GM19468 (cell line): ENCODE measurements around the gene PRKAR1A.
"Not testable (repeated sequence)": the region's sequence is repeated elsewhere in the genome, so short reads cannot be mapped to it uniquely, and the experiment has no call there.

Experiments
- ATAC-seq: cut with Tn5 transposase; IDR thresholded peaks from one replicate; pipeline ENCODE4 v1.9.1; 2021; ENCODE audit warnings: mild to moderate bottlenecking, moderate library complexity, moderate number of reproducible peaks; ENCODE audit not compliant: unreplicated experiment; ENCODE audit errors: extremely low read depth

Gene PRKAR1A

DNA sequence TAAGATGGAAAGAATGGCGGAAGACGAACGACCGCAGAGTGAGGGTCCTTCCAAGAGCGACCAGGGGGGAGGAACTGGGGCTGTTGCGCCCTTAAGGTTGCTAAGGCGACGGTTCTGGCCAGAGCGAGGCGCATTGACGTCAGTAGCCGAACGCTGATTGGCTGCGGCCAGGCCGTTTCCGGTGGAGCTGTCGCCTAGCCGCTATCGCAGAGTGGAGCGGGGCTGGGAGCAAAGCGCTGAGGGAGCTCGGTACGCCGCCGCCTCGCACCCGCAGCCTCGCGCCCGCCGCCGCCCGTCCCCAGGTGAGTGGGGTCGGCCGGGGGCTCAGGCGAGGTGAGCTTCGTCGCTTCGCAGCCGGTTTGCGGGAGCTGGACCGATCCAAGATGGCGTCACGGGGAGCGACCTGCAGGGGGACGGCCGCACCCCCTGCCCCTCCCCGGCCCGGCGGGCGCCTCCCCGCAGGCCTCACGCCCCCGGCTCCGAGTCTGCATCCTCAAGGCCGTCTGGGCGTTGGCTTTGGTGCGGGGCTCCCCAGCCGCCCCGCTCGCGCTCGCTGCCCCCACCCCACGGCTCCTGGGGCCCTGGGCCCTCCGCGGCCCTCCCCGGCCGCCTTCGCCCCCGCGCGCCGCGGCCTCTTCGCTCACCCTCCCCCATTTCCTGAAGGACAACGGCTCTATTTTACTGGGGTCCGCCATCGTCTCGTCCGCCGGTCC, at the start of gene PRKAR1A:
TSS of gene PRKAR1A (plus strand) at position 184 of the 713 bp plus-strand sequence. CDS start 2,970 bp downstream, outside the sequence.
- ATAC-seq, result peak; percentile 85

DNA sequence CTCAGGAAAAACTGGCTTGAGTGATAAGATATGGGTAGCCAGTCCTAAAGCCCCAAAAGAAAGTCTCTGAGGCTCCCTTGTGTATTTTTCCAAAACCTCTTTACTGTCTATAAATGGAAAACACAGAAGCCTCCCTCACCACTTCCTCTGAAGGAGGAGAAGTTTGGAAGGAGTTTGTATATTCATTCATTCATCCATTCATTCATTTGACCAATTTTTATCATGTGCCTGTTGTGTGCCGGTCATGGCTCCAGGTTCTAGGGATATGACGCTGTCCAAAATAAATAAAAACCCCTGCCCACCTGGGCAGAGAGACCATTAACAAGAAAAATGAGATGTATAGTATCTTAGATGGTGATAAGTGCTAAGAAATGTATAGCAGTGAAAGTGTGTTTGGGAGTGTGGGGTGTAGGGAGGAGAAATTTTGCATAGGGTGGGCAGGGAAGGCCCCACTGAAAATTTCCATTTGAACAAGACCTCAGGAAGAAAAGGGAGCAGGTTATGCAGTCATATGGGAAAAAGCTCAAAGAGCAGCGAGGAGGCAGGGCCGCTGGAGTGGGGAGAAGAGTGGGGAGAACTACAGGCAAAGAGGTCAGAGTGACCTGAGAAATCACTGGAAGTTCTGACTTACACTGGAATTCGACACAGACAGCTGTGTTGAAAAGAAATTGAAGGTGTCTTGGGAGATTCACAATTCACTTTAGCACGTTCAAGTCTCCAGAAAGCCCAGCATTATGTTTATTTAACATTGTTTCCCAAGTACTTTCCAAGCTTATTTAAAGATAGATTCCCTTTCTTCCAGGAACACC, 48.8 kb upstream of the PRKAR1A start:
- no peak for ATAC-seq

DNA sequence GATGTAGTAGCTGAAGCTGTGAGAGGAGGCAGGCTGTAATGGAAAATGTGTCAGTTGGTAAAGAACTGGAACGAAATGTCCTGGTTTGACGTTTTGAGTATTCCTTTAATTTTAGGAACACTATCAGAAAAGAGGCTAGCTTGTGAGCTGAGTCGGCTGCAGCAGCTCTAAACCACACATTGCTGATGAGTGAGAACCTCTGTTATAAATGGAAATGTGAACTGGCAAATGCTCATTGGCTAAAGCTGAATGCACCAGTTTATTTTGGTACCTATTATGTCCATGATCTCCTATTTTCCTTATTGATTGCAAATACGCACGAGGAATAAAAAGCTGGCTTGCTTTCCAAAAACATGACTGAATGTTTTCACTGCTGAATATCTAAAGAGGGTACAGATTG, 43.9 kb upstream of the PRKAR1A start:
- no peak for ATAC-seq

DNA sequence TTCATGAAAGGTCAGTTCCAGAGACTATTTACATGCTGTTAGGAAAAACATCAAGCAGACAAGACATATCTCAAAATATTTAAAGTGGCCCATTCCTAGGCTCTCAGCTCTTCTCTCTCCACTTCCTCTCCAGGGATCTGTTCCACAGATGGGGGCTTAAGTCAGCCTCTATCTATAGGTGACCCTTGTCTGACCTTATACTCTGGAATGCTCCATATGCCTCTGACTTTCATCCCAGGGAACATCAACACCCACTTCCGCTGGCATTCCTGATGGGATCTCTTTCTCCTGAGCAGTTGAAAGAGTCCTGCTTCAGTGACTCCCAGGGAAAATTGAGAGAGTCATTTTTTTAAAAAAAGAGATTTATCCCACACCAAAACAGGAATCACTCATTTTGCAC, 43.4 kb upstream of the PRKAR1A start:
- ATAC-seq, result no peak

DNA sequence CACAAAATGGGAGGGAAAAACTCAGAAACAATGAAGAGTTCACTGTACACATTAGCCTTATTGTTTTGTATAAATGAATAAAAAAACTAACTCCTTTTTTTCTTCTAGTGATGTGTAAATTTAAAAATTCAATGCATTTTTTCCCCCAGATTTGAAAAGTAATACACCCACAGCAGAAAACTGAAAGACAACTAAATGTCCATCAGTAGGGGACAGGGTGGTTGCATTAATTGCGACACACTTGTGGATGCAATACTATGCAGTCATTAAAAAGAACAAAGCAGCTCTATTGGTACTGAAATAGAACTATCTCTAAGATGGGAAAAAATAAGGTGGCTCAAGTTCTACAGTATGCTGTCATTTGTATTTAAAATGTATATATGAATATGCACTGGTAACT, 41.3 kb upstream of the PRKAR1A start:
- ATAC-seq, result no peak

DNA sequence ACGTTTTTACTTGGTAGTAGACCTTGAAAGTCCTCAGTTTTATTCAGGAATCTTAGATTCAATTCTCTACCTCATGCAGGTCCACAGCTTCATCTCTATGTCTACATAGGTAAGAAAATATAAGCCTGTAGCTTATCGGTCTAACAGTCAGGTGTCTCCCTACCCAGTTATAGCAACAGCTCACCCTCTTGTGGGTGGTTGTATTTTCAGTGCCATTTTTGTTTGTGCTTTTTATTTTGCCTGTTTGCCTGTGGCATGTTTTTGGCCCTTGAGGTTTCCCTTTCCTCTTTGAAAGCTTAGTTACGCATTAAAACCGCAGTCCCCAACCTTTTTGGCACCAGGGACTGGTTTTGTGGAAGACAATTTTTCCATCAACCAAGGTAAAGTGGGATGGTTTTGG, 31.3 kb upstream of the PRKAR1A start:
- ATAC-seq, result no peak

DNA sequence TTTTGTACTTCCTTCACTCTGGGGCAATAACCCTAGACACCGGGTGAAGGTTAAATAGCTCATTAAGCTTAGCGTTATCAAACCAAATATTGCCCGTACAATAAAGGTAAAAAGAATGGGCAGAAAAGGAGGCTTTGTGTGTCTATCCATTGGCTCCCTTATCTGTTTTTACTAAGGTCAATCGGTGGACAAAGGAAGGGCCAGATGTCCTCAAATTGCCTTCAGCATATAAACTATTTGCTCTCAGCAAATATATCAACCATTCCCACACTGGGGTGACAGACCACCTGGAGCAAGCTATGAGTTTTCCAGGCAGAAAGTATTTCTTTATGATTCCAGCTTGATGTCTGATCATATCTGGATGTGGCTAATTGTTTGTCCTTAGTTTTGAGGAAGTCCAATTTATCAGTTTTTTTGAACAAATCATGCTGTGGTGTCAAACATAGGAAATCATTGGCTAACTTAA, 29.6 kb upstream of the PRKAR1A start:
- no peak for ATAC-seq

DNA sequence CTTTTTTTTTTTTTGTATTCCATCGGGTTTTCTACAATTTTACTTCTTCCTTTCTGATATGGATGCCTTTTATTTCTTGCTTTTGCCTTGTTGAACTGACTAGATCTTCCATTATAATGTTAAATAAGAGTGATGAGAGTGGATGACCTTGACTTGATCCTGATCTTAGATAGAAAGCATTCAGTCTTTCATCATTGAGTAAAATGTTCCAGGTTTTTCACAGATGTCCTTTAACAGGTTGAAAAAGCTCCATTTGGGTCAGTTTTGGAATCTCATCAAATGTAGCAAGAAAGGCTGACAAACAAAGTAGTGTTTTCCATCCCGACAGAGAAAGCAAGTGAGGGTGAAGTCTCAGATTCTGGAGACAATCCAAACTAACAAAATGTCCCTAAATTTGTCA, 27.8 kb upstream of the PRKAR1A start:
- no peak for ATAC-seq

DNA sequence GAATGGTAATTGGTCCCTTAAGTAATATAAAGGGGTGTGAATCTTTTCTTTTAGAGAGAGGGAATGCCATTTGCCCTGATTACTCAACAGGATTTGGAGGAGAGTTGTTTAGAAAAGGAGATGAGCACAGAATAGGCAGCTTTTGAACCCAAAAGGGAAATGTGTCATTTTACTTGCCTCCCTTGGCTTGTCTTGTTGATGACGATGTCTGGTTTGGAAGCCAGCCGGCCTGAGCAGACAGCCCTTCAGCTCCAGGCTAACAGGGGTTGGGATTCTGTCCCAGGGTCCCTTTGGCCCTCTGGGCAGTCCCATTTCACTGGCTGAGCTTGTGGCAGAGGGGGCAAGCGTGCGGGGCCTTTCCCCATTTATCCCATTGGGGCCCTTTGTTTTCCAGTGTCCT, 22.3 kb upstream of the PRKAR1A start:
- ATAC-seq, result no peak

DNA sequence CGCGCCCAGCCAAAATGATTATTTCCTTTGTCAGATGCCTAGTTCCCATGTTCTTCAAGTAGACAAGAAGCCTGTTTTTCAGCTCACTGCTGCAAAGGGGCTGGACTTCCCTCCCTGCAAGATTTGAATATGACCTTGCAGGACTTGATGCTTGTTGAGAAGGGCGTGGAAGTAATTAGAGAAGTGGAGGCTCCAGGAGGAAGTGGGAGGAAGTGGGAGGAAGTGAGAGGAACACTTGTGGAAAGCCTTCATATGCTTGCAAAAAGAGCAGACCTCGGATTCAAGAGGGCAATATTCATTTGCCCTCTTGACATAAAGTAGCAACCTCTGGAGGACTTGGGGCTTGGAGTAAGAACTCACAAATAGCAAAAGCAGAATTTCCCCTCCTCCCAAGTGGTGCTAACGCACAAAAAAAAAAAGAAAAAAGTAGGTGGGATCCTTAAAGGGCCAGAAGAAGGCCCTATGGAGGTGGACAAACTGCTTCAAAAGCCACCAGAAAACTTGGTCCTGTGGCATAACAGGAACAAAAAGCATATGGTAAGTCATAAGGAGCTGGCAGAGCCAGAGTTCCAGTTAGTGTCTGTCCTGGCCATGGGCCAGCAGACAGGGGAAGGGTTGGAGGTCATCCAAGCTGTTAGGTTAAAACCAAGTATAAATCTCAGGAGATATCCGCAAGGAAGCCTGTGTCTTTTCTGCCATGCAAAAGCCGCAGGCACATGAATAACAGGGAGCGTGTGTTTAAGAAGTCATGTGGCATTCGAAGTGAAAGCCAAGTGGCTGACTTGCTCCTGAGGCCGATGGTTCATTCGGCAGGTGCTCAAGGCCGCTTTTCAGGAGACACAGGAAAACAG, 20.6 kb upstream of the PRKAR1A start:
- ATAC-seq, result no peak

DNA sequence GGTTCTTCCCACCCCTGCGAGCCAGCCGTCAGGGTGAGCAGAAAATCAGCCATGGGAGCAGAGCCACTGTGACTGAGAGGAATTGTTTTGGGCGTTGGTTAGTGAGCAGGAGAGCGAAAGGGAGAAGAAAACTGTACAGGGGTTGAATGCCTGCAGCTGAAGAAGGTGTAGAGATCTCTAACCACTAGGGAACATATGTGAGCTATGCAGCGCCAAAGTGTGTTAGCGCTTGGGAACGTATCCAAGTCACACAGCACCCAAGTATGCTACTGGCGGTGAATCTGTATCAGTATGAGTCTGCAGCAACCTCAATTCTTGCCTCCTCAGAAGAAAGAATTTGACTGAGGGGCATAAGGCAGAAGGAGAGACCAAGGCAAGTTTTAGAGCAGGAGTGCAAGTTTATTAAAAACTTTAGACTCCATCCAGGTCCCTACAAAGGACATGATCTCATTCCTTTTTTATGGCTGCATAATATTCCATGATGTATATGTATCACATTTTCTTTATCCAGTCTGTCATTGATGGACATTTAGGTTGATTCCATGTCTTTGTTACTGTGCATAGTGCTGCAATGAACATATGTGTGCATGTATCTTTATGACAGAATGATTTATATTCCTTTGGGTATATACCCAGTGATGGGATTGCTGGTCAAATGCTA, 19.7 kb upstream of the PRKAR1A start:
- not testable (repeated sequence) for ATAC-seq

DNA sequence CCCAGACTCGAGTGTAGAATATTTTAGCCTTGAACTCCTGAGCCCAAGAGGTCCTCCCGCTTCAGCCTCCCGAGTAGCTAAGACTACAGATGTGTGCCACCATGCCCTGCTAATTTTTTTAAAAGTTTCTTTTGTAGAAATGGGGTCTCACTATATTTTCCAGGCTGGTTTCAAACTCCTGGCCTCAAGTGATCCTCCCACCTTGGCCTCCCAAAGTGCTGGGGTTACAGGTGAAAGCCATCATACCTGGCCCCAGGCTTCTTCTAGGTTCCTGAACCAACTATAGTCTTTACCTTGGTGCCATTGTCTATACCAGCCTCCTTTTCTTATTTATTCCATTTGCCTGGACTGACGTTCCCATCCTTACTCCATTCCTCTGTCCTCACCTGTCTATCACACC, 17.1 kb upstream of the PRKAR1A start:
- no peak for ATAC-seq

DNA sequence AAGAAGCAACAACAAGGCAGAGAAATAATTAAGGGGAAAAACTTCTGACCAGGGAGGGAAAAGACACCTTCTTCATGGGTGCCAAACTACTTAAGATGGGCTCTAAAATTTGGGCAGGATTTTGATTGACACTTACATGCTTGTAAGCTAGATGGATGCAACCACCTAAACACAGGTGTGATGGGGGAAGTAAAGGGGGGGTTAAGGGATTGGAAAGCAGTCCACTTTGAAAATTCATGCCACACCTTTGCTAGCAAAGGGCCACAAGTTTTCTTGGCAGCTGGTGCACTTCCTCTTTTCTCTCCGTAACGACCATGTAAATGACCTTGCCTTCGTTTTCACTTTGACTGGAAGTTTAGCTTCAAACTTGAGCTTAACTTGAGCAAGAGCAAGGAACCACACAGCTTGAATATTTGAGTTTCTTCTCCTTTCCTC, 14.3 kb upstream of the PRKAR1A start:
- peak; percentile 75 for ATAC-seq

DNA sequence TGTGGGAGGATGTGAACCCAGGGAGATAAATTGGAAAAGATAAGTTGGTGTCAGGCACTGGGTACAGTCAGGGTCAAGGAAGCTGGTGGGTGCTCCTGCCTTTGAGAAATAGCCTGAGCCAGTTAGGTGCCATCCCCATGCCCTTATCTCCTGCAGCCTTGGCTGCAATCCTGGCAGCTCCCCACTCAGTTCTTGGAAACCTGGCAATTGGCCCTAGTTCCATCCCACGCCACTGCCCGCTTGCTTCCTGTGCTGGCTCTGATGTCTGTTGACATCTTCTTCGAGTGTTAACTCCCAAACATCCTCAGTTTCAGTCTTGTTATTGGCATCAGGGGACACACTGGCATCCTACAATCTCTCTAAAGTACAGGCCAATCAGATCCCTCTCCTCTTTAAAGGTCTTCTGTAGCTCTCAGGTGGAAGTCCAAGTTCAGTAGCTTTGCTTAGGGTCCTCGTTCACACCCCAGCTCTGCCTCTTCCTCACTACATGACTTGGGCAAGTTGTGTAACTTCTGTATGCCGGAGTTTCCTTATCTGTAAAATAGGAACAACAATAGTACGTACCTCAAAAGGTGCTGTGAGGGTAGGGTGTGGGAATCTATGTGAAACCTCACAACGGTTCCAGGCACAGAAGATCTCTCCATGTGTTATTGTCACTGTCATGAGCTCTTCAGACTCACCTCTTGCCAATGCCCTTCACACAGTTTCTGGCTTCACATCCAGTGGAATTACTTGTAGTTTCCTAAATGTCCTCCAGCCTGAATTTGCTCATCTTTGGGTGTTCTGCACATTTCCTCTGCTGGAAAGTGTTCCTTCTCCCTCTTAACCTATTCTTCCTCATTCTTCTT, 13.5 kb upstream of the PRKAR1A start:
- ATAC-seq, result no peak

DNA sequence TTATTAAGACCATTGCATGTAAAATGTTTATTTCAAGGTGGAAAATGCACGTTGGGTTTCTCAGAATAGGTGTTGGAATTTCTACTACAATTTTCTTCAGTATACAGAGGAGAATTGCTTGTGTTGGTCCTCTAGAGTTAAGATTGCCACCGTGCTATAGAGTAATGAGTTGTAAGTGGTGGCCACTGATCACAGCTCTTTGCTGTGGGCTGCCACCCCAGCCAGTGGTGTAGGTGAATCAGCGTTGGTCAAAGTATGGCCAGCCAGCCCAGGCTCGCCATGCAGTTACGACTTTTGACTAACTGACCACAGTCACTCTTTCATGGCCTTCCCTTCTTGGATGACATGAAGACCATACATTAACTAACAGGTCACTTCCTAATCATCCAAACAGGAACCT, 12.6 kb upstream of the PRKAR1A start:
- ATAC-seq, result no peak

DNA sequence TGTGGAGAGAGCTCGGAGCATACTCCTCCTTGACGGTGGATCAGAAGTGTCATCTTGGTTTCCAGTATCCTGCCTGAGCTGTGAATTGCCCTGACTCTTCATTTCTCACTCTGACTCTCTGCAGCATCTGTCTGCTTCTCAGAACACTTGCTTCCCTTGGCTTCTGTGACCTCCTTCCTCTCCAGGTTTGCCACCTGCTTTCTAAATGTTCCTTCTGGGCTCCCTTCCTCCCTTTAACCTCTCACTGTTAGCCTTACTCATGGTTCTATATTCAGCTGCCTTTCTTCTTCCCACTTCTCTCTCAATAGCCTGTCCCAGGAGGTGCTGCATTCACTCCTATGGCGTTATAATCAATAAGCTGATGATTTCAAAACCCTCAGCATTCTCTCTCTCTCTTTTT, 11.2 kb upstream of the PRKAR1A start:
- no peak for ATAC-seq

DNA sequence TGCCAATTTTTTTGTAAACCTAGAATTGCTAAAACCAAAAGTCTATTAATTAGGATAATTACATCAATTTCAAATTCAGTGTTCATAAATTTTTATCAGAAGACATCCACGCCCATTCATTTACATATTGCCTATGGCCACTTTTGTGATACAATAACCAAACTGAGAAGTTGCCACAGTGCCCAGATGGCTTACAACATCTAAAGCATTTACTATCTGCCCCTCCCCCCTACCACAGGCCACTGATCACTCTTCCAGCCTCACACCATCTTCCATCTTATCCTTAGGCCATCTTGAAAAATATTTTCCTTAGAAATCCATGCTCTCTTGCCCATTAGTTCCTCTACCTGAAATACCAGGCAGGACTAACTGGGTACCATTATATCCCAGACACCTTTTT, 6.3 kb upstream of the PRKAR1A start:
- ATAC-seq, result no peak

DNA sequence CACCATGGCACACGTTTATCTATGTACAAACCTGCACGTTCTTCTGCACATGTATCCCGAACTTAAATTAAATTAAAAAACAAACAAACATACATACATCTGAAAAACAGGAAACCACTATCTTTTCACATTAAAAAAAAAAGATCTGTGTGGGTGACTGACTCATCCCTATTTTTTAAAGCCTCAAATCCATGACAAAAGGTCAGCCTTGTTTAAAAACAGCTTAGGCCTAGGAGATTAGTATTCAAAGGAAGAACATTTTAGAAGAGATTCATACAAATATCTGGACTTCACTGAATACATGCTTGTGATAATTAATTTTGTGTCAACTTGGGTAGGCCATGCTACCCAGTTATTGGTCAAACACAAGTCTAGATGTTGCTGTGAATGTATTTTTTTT, 4.7 kb upstream of the PRKAR1A start:
- no peak for ATAC-seq
